Astrocyte (in vitro differentiated cells and primary cell): Measurements from ENCODE around the gene TNFSF15.

ENCODE experiments used
- CTCF ChIP-seq: IDR thresholded peaks from 2 replicates; pipeline ENCODE4 v1.5.1; 2011; ENCODE audit warnings: low read depth, mild to moderate bottlenecking, inconsistent platforms, low read length, moderate library complexity; ENCODE audit not compliant: insufficient read depth
- EZH2 ChIP-seq: IDR thresholded peaks from 2 replicates; pipeline ENCODE4 v1.6.1; 2012; ENCODE audit warnings: mild to moderate bottlenecking, low read length, inconsistent platforms; ENCODE audit not compliant: insufficient read depth

DNA sequence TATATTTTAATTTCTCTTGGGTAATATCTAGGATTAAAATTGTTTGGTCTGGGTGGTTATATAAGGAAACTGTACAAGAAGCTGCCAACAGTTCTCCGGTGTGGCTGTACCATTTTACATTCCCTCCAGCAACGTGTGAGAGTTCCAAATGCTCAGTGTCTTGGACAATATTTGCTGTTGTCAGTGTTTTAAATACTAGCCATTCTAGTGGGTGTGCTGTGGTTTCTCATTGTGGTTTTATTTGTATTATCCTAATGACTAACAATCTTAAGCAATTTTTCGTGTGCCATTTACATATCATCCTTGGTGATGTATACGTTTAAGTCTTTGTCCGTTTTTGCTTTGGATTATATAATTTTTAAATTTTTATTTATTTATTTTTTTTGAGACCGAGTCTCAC lies 34.0 kb downstream of the TNFSF15 start:
- no peak for TF ChIP-seq CTCF
- no peak for TF ChIP-seq EZH2
